HepG2 (cell line): Measurements from ENCODE around the gene MBD3. TPM values are rescaled to one million over a fixed set of nuclear protein-coding genes. Genes with fewer than 3 reads are reported as not detected.

Experiments
- GFI1 ChIP-seq: sonication (generic); formaldehyde crosslinking; IDR thresholded peaks from 2 replicates; pipeline ENCODE4 v1.5.0; 2020; ENCODE audit warnings: missing genetic modification reagents, mild to moderate bottlenecking, borderline replicate concordance
- MYNN ChIP-seq: sonication (generic); formaldehyde crosslinking; IDR thresholded peaks from 2 replicates; pipeline ENCODE4 v1.4.0; 2020; ENCODE audit warnings: mild to moderate bottlenecking, low read depth, missing genetic modification reagents
- NR3C1 ChIP-seq: sonication (generic); formaldehyde crosslinking; IDR thresholded peaks from 2 replicates; pipeline ENCODE4 v1.4.0; 2020; ENCODE audit warnings: missing genetic modification reagents
- TSC22D2 ChIP-seq: sonication (generic); formaldehyde crosslinking; IDR thresholded peaks from 2 replicates; pipeline ENCODE4 v1.5.1; 2020; ENCODE audit warnings: missing genetic modification reagents, mild to moderate bottlenecking, borderline replicate concordance
- ZBTB42 ChIP-seq: sonication (generic); formaldehyde crosslinking; IDR thresholded peaks from 2 replicates; pipeline ENCODE4 v1.5.0; 2020; ENCODE audit warnings: mild to moderate bottlenecking, missing genetic modification reagents
- ZFX ChIP-seq: sonication (generic); formaldehyde crosslinking; IDR thresholded peaks from 2 replicates; pipeline ENCODE4 v1.4.0; 2020; ENCODE audit warnings: mild to moderate bottlenecking, low read depth, missing genetic modification reagents, moderate library complexity
- ZNF674 ChIP-seq: sonication (generic); formaldehyde crosslinking; IDR thresholded peaks from 2 replicates; pipeline ENCODE4 v1.5.0; 2020; ENCODE audit warnings: low read depth, mild to moderate bottlenecking, missing genetic modification reagents
- polyA plus RNA-seq, 8 experiments: library from polyadenylated mRNA; depleted of rRNA in 3 of 8; stranded (reverse) in 7 of 8; unstranded in 1 of 8; fragments of >200 nt; fragmentation: Illumina TruSeq in 4 of 8; extraction: Trizol in 4 of 8; gene quantifications; 2 replicates each; pipeline versions ENCODE4 v1.2.1 to v1.2.3, GENCODE V29; 2011 to 2016; ENCODE audit warnings: low read depth in 4 of 8, missing spikeins in 1 of 8, mixed read lengths in 1 of 8; ENCODE audit not compliant: insufficient read depth in 1 of 8
- total RNA-seq, 5 experiments: library from RNA; depleted of rRNA; stranded (reverse); fragments of >200 nt; fragmentation: Illumina TruSeq; extraction: Trizol; gene quantifications; 2 replicates each; pipeline ENCODE4 v1.2.3, GENCODE V29; 2016; ENCODE audit warnings: low read depth in 1 of 5
- TF ChIP-seq, protein P1 (sequence below): IDR thresholded peaks from 2 replicates; pipeline ENCODE4 v1.6.1; 2016; ENCODE audit warnings: mild to moderate bottlenecking, missing biosample characterization, missing genetic modification reagents
- TF ChIP-seq, protein P2 (sequence below): IDR thresholded peaks from 2 replicates; pipeline ENCODE4 v1.6.1; 2016; ENCODE audit warnings: missing compliant biosample characterization, missing genetic modification reagents, borderline replicate concordance
- TF ChIP-seq, protein P3 (sequence below): sonication (generic); formaldehyde crosslinking; IDR thresholded peaks from 2 replicates; pipeline ENCODE4 v1.5.1; 2020; ENCODE audit warnings: missing genetic modification reagents, mild to moderate bottlenecking, borderline replicate concordance
- TF ChIP-seq, protein P4 (sequence below): IDR thresholded peaks from 2 replicates; pipeline ENCODE4 v1.6.1; 2016; ENCODE audit warnings: low read depth, borderline replicate concordance
- TF ChIP-seq, protein P5 (sequence below): sonication (generic); formaldehyde crosslinking; IDR thresholded peaks from 2 replicates; pipeline ENCODE4 v1.4.0; 2020; ENCODE audit warnings: missing genetic modification reagents, mild to moderate bottlenecking, borderline replicate concordance

Gene MBD3
- total and polyA plus RNA-seq, 2 of the 13 experiments (the other 11 are each of a cell fraction or from before 2014, with no cell fraction given) = 21.2 to 76.9 TPM

DNA sequence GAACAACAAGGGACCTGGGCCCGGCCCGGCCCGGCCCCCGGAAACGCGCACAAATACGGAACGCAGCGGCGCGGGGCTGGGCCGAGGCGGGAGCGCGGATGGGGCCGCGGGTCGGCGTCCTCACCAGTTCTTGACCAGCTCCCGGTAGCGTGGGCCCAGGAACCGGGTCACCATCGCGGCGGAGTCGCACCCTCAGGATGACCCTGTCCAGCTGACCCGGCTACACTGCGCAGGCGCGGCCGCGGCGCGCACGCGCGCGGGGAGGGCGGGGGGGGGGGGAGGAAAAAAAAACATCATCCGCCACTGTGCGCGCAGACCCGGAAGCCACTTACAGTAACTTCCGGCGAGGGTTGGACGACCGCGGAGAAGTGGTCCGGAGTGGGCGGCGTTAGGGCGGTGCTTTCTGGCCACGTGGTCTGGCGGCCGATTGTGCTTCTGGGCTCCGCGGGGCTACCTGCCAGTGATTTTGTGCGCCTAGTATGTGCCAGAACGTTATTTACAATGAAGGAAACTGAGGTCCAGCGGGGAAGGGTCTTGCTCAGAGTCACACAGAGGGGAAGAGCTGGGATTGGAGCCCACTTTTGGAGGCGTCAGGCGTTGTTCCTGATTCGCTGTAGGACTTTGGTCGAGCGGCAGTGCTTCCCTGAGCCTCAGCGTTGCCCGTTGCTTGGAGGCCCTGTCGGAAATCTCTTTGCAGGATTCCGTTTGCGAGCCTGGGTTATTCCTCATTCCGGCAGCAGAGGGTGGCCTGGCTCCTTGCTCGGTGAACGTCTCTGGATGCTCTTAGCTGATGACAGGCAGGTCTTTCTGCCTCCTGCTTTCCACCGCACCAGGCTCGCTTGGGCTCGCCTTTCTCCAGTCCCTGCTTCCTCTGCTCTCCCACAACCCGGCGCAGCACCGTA is 12.8 kb upstream of the MBD3 start, which contains the start of gene UQCR11 (continued):
- TF ChIP-seq, protein P1, sequence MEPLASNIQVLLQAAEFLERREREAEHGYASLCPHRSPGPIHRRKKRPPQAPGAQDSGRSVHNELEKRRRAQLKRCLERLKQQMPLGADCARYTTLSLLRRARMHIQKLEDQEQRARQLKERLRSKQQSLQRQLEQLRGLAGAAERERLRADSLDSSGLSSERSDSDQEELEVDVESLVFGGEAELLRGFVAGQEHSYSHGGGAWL (CRISPR knock-in tag) = no peak; the same call in none of the 2 replicates
- TF ChIP-seq, protein P2, sequence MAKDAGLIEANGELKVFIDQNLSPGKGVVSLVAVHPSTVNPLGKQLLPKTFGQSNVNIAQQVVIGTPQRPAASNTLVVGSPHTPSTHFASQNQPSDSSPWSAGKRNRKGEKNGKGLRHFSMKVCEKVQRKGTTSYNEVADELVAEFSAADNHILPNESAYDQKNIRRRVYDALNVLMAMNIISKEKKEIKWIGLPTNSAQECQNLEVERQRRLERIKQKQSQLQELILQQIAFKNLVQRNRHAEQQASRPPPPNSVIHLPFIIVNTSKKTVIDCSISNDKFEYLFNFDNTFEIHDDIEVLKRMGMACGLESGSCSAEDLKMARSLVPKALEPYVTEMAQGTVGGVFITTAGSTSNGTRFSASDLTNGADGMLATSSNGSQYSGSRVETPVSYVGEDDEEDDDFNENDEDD = peak; percentile 25; the same call in 1 of the 2 replicates
- TF ChIP-seq ZNF674 (CRISPR knock-in tag) = no peak
- no peak for TF ChIP-seq MYNN
- TF ChIP-seq TSC22D2 (CRISPR knock-in tag) = no peak
- TF ChIP-seq NR3C1 (CRISPR knock-in tag) = no peak
- no peak for TF ChIP-seq ZBTB42 (CRISPR knock-in tag)
- TF ChIP-seq, protein P3, sequence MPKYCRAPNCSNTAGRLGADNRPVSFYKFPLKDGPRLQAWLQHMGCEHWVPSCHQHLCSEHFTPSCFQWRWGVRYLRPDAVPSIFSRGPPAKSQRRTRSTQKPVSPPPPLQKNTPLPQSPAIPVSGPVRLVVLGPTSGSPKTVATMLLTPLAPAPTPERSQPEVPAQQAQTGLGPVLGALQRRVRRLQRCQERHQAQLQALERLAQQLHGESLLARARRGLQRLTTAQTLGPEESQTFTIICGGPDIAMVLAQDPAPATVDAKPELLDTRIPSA (CRISPR knock-in tag) = peak; percentile 84; the same call in 1 of the 2 replicates
- TF ChIP-seq, protein P4, sequence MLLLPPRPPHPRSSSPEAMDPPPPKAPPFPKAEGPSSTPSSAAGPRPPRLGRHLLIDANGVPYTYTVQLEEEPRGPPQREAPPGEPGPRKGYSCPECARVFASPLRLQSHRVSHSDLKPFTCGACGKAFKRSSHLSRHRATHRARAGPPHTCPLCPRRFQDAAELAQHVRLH (CRISPR knock-in tag) = peak; percentile 71; the same call in 1 of the 2 replicates
- peak; percentile 60 for TF ChIP-seq GFI1 (CRISPR knock-in tag)
- TF ChIP-seq ZFX (CRISPR knock-in tag) = peak; percentile 73
- TF ChIP-seq, protein P5, sequence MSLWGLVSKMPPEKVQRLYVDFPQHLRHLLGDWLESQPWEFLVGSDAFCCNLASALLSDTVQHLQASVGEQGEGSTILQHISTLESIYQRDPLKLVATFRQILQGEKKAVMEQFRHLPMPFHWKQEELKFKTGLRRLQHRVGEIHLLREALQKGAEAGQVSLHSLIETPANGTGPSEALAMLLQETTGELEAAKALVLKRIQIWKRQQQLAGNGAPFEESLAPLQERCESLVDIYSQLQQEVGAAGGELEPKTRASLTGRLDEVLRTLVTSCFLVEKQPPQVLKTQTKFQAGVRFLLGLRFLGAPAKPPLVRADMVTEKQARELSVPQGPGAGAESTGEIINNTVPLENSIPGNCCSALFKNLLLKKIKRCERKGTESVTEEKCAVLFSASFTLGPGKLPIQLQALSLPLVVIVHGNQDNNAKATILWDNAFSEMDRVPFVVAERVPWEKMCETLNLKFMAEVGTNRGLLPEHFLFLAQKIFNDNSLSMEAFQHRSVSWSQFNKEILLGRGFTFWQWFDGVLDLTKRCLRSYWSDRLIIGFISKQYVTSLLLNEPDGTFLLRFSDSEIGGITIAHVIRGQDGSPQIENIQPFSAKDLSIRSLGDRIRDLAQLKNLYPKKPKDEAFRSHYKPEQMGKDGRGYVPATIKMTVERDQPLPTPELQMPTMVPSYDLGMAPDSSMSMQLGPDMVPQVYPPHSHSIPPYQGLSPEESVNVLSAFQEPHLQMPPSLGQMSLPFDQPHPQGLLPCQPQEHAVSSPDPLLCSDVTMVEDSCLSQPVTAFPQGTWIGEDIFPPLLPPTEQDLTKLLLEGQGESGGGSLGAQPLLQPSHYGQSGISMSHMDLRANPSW = peak; percentile 90; the same call in 1 of the 2 replicates
